Psoas muscle (tissue), 8 donors: ENCODE results near the gene ST6GAL1. TPM values are rescaled to one million over a fixed set of nuclear protein-coding genes. Genes with fewer than 3 reads are reported as not detected.

Source experiments
- ATAC-seq, 4 donors: fragments of 200-7000 bp; cut with Tn5 transposase; one replicate each; pipeline ENCODE4 v1.9.1; 2020; ENCODE audit warnings: moderate library complexity in 3 of 4, mild to moderate bottlenecking in 2 of 4
- DNase-seq, 2 donors: peaks; one replicate each; pipeline ENCODE4 v3.0.0-alpha.2; 2020
- H3K27ac ChIP-seq: fragments of 200-600 bp; one replicate; pipeline ENCODE4 v1.8.0; 2022
- H3K27me3 ChIP-seq, 3 donors: fragments of 200-600 bp in 1 of 3; one replicate each; pipeline versions ENCODE4 v1.6.1 to v1.8.0; 2013 to 2022; ENCODE audit warnings: low read length in 2 of 3, mild to moderate bottlenecking in 2 of 3, moderate library complexity in 1 of 3; ENCODE audit not compliant: insufficient read depth in 3 of 3
- H3K36me3 ChIP-seq, 2 donors: fragments of 200-600 bp in 1 of 2; one replicate each; pipeline versions ENCODE4 v1.6.1 to v1.8.0; 2013 to 2022; ENCODE audit warnings: low read depth in 1 of 2, mild to moderate bottlenecking in 1 of 2, moderate library complexity in 1 of 2; ENCODE audit not compliant: insufficient read depth in 1 of 2
- H3K4me1 ChIP-seq: fragments of 200-600 bp; one replicate; pipeline ENCODE4 v1.8.0; 2022
- H3K4me3 ChIP-seq: fragments of 200-600 bp; one replicate; pipeline ENCODE4 v1.8.0; 2022; ENCODE audit warnings: mild to moderate bottlenecking
- H3K9me3 ChIP-seq: fragments of 200-600 bp; one replicate; pipeline ENCODE4 v1.8.0; 2022
- CTCF ChIP-seq: fragments of 200-600 bp; IDR thresholded peaks from one replicate; pipeline ENCODE4 v1.8.0; 2022; ENCODE audit warnings: antibody characterized with exemption
- WGBS, 3 donors: extraction: QIAGEN DNeasy Blood & Tissue Kit; methylation state at CpG; one replicate each; pipeline versions ENCODE4 v1.1.6 to v1.1.7; 2013; 5-methylcytosine and 5-hydroxymethylcytosine counted together
- intact Hi-C, 2 donors: fragments of 100-400 bp; cut with DNase I; formaldehyde crosslinking; loops; one replicate each; pipeline versions ENCODE4 v1.11.0 to v1.14.2; 2022
- polyA plus RNA-seq, 3 donors: library from polyadenylated mRNA; stranded (reverse); fragments of 200-250 nt; gene quantifications; one replicate each; pipeline ENCODE4 v1.2.3, GENCODE V29; 2013
- total RNA-seq, 4 donors: library from RNA; stranded (reverse); fragmentation: NEBNext Ultra II Directional in 2 of 4; extraction: Animal tissue kit (Norgen Biotek cat#: 25700) in 2 of 4; gene quantifications; one replicate each; pipeline versions ENCODE4 v1.2.1 to v1.2.4, GENCODE V29; 2021 to 2023
- donor health status: healthy with polysubstance abuse.
- donor health status: DM: no; HTN: no; CAD: no; lungs with moderate emphysema.
- donor health status: Bipolar disorder and iron deficiency.
- donor health status: healthy.
- donor health status: DM: yes; HTN: yes; CAD: no.
- donor health status: DM: no; HTN: no; CAD: no.
- donor health status: DM: no; HTN: no; CAD: no.
- donor health status: DM: yes; HTN: yes; CAD: no.

The ST6GAL1 gene
- total and polyA plus RNA-seq, 7 donors = 4.2 to 25.0 (median 15.3) TPM

GRCh38 chr3:186985661-186986364 is 55.5 kb downstream of the ST6GAL1 start:
- H3K27me3 ChIP-seq = no peaks in the 10 kb centered on the region
- no peaks in the 10 kb centered on the region for H3K9me3 ChIP-seq
- peak overlapping the region; percentile 25 for H3K4me3 ChIP-seq
- intact Hi-C loops = no loop called here
- ATAC-seq (peak; percentile 76 to 96 (median 89)), DNase-seq (no peak)
- peak overlapping the region; percentile 61 for H3K27ac ChIP-seq
- peaks cover 0 to 6% of the 10 kb centered on the region in 2 donors for H3K36me3 ChIP-seq
- peaks cover 27% of the 10 kb centered on the region for H3K4me1 ChIP-seq
- WGBS, 3 donors = 43 to 60% (median 44%) methylated on average over 14 of the region's 14 CpGs
- no peak for TF ChIP-seq CTCF

- no peaks in the 10 kb centered on the region for H3K9me3 ChIP-seq
- peaks cover 0 to 6% of the 10 kb centered on the region in 2 donors for H3K36me3 ChIP-seq
- H3K4me3 ChIP-seq = peak overlapping the region; percentile 25
- peaks cover 27% of the 10 kb centered on the region for H3K4me1 ChIP-seq
- intact Hi-C loops = no loop called here
- TF ChIP-seq CTCF = no peak
- H3K27me3 ChIP-seq = no peaks in the 10 kb centered on the region
- peak in 3 of 4 donors; percentile 24 to 49 (median 33) for ATAC-seq
- no peak for DNase-seq
- 66 to 86% (median 72%) methylated on average over 8 of the region's 8 CpGs for WGBS, 3 donors
- peak overlapping the region; percentile 61 for H3K27ac ChIP-seq
Measured at GRCh38 chr3:186986406-186986805, 56.1 kb downstream of the ST6GAL1 start.

- Histone ChIP-seq H3K4me3 (no peak overlapping the region), H3K27ac (peak overlapping the region; percentile 61), H3K36me3 (peaks cover 0 to 2% of the 10 kb centered on the region in 2 donors), H3K27me3 (no peaks in the 10 kb centered on the region), H3K4me1 (peaks cover 27% of the 10 kb centered on the region), H3K9me3 (no peaks in the 10 kb centered on the region)
- DNase-seq (no peak), ATAC-seq (no peak)
- 86 to 92% (median 88%) methylated on average over 1 of the region's 1 CpG for WGBS, 3 donors
- no peak for TF ChIP-seq CTCF
- intact Hi-C loops = no loop called here
Measured at GRCh38 chr3:186986816-186987215, 56.5 kb downstream of the ST6GAL1 start.

GRCh38 chr3:186988806-186989205 is 58.5 kb downstream of the ST6GAL1 start:
- no peak for ATAC-seq

More at GRCh38 chr3:186988806-186989205, 58.5 kb downstream of the ST6GAL1 start:
- no peaks in the 10 kb centered on the region for H3K36me3 ChIP-seq
- no peak for DNase-seq
- no peak overlapping the region for H3K27ac ChIP-seq
- intact Hi-C loops = no loop called here
- WGBS, 3 donors = 92 to 96% (median 95%) methylated on average over 3 of the region's 3 CpGs
- H3K4me3 ChIP-seq = no peak overlapping the region
- H3K27me3 ChIP-seq = no peaks in the 10 kb centered on the region
- no peaks in the 10 kb centered on the region for H3K9me3 ChIP-seq
- peaks cover 34% of the 10 kb centered on the region for H3K4me1 ChIP-seq
- no peak for TF ChIP-seq CTCF
